GM10266 (cell line): Measurements from ENCODE around the gene DCANP1.

Source experiments
- DNase-seq: peaks from one replicate; pipeline ENCODE4 v3.0.0; 2012; ENCODE audit errors: extremely low spot score
- CTCF ChIP-seq: IDR thresholded peaks from 2 replicates; pipeline ENCODE4 v1.5.1; 2012; ENCODE audit warnings: mild to moderate bottlenecking, low read depth; ENCODE audit not compliant: control insufficient read depth, insufficient read depth; ENCODE audit errors: missing control alignments

DCANP1 gene

GRCh38 chr5:135449644-135450043 lies 2.5 kb upstream of the DCANP1 start:
- TF ChIP-seq CTCF = no peak
- DNase-seq = no peak

DNA sequence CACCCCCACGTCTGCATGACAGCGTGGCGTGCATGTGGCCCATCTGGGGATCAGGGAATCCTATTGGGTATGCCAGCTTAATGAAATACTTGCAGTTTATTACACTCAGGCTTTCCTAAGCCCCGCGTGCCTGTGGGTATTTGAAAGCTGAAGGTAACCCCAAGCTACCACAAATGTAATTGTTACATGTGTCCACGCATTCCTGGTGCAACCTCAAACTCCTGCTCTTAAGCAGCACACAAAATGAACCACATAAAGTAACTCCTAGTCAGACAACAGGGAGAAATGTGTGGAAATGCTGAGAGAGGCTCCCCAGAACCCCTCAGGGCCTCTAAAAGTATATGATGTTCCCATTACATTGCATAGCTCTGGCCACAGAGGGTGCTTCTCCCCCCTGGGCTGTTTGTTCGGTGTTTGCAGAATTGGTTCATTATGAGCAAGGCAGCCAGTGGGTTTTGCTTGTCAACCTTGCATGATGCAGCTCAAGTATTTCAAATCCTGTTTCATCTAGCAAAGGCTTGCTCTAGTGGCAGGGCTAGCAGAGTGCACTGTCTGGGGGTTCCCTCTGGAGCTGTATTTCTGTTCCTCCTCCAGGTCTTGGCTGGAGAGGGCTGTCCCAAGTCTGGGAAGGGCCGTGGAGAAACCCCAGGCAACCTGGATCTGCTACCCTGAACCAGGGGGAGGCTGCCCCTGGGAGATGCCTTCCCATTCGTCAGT lies 1.8 kb upstream of the DCANP1 start:
- TF ChIP-seq CTCF = no peak
- DNase-seq = no peak

GRCh38 chr5:135448071-135448739 lies 1.1 kb upstream of the DCANP1 start:
- no peak for DNase-seq

DNA sequence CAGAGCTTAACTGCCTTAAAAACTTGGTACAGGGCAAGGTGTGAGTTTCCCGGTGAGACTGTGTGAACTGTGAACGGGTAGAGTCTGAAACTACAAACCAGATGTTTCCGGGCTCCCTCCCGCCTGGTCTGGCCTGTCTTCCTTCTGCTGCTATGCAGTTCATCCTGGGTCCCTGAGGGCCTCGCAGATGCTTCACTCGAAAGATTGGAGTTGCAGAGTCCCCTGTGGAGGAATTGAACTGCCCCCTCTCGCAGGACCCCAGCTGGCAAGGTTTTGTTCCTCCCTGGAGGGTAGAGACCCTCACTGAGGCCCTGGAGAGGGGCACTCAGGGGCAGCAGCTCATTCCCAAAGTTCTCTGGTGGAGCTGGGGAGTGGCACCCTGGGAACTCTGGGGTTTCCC lies 533 bp downstream of the DCANP1 start:
- no peak for DNase-seq
- TF ChIP-seq CTCF = no peak

More at GRCh38 chr5:135448071-135448739, 1.1 kb upstream of the DCANP1 start:
- no peak for TF ChIP-seq CTCF

DNA sequence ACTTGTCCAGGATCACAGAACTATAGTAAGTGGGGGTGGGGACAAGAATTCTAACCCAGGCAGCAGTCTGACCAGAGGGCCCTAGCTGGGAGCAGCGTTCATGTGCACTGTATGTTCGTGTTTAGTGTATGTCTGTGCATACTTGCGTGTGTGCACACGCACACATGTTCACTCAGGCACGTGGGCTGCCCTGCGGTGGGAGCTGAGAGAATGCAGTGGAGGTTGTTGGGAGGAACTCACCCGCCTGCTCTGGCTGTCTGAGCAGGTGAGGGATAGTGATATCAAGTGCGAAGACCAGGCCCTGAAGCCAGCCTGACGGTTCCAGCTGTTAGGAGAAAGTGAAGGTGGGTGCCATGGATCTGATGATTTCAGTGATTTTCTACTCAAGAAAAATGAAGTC lies 942 bp downstream of the DCANP1 start:
- no peak for TF ChIP-seq CTCF
- DNase-seq = no peak

- no peak for DNase-seq
- no peak for TF ChIP-seq CTCF
Observed at GRCh38 chr5:135445306-135445985, 1.7 kb downstream of the DCANP1 start.

DNA sequence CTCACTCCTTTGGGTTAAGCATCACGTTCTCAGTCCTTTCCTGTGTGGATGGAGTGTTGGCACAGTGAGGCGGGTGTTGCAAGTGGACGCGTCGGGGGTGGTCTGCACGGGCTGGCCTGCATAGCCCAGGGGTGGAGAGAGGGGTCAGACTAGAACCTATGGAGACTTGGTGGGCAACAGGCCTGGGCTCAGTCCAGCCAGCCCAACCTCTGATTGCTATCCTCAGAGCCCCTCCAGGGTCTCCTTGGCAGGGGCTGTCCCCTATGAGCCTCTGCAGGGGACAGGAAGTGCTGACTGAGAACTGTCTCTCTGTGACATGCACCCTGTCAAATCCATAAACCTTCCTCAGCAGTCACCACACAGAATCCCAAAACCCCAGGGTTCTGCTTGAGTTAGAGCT lies 2.3 kb downstream of the DCANP1 start:
- TF ChIP-seq CTCF = no peak
- DNase-seq = no peak
